GM21381 (cell line): ENCODE measurements around the gene DDIT3.
"Not testable (repeated sequence)": the region's sequence is repeated elsewhere in the genome, so short reads cannot be mapped to it uniquely, and the experiment has no call there.

Experiments used
- ATAC-seq: cut with Tn5 transposase; IDR thresholded peaks from one replicate; pipeline ENCODE4 v1.9.1; 2021; ENCODE audit warnings: mild to moderate bottlenecking, moderate library complexity; ENCODE audit not compliant: unreplicated experiment

DDIT3 gene

DNA sequence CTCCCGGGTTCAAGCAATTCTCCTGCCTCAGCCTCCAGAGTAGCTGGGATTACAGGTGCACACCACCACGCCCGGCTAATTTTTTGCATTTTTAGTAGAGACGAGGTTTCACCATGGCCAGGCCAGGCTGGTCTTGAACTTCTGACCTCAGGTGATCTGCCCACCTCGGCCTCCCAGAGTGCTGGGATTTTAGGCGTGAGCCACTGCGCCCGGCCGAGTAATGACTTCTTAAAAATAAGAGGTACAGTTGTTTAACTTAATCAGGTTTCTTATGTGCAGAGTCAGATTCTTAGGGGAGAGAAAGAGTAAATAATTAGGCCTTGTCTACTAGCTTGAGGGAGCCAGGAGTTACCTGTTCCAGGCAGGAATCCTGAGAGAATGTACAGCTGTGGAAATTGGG, 6.1 kb downstream of the DDIT3 start:
- not testable (repeated sequence) for ATAC-seq

GRCh38 chr12:57513677-57514076, 6.6 kb downstream of the DDIT3 start:
- ATAC-seq = not testable (repeated sequence)

DNA sequence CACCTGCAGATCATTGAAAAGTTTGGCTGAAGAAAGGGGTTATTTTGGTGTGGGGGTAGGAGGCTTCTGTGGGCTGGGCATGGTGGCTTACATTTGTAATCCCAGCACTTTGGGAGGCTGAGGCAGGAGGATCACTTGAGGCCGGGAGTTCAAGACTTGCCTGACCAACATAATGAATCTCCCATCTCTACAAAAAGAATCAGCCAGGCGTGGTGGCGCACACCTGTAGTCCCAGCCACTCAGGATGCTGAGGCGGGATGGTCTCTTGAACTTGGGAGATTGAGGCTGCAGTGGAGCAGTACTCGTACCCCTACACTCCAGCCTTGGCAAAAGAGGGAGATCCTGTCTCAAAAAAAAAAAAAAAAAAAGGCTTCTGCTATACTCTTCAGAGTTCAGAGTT, 7.0 kb downstream of the DDIT3 start:
- no peak for ATAC-seq

GRCh38 chr12:57512665-57513064, 7.6 kb downstream of the DDIT3 start:
- ATAC-seq = no peak

DNA sequence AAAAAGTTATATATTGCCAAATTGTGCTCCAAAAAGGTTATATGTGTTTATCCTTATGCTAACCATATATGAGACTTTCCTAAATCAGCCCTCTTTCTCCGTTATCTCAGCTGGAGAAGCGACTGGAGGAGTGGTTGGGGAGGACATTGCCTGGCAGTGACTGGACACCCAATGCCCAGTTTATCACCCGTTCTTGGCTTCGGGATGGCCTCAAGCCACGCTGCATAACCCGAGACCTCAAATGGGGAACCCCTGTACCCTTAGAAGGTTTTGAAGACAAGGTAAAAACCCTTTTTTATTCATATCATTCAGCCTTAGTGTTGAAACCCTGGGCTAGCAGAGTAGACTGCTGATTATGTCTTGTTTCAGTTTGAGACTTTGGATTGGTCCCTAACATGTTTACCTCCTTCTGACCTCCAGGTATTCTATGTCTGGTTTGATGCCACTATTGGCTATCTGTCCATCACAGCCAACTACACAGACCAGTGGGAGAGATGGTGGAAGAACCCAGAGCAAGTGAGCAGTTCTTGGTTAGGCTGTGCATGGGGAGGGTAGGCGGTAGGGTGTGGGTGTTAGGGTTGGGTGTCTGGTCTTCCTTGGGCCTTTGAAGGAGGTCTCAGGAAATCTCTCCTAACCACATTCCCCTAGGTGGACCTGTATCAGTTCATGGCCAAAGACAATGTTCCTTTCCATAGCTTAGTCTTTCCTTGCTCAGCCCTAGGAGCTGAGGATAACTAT, 8.6 kb downstream of the DDIT3 start:
- no peak for ATAC-seq

DNA sequence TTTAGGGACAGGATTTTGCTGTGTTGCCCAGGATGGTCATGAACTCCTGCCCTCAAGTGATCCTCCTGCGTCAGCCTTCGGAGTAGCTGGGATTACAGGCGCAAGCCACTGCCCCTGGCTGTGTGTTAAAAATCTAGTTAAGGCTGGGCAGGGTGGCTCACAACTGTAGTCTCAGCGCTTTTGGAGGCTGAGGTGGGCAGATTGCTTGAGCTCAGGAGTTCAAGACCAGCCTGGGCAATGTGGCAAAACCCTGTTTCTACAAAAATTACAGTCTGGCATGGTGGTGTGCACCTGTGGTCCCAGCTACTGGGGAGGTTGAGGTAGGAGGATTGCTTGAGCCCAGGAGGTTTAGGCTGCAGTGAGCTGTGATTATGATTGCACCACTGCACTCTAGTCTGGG, 9.2 kb downstream of the DDIT3 start:
- no peak for ATAC-seq

- ATAC-seq = not testable (repeated sequence)
Observed at GRCh38 chr12:57507796-57508195, 12.5 kb downstream of the DDIT3 start.

DNA sequence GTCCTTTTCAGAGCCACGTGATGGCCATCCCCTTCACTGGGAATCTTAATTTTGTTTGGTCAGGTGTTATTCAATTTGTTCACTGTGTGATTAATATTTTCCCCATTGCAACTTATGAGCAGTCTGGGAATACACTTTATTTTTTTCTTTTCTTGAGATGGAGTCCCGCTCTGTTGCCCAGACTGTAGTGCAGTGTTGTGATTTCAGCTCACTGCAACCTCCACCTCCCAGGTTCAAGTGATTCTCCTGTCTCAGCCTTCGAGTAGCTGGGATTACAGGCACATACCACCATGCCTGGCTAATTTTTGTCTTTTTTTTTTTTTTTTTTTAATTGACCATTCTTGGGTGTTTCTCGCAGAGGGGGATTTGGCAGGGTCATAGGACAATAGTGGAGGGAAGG, 13.8 kb downstream of the DDIT3 start:
- ATAC-seq = not testable (repeated sequence)

- ATAC-seq = not testable (repeated sequence)
Observed at GRCh38 chr12:57502311-57502969, 17.9 kb downstream of the DDIT3 start.

GRCh38 chr12:57500213-57500612, 20.1 kb downstream of the DDIT3 start:
- no peak for ATAC-seq

GRCh38 chr12:57498571-57498970, 21.7 kb downstream of the DDIT3 start:
- no peak for ATAC-seq

DNA sequence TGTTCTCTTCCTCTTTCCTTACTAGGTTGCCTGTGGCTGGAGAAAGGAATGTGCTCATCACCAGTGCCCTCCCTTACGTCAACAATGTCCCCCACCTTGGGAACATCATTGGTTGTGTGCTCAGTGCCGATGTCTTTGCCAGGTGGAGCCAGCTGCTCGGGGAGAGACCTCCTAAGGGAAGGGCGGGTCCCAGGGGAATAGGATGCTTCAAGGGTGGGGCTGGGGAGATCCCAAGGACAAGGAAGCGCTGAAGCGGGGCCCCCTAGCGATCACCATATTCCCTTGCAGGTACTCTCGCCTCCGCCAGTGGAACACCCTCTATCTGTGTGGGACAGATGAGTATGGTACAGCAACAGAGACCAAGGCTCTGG, 22.2 kb downstream of the DDIT3 start:
- no peak for ATAC-seq

DNA sequence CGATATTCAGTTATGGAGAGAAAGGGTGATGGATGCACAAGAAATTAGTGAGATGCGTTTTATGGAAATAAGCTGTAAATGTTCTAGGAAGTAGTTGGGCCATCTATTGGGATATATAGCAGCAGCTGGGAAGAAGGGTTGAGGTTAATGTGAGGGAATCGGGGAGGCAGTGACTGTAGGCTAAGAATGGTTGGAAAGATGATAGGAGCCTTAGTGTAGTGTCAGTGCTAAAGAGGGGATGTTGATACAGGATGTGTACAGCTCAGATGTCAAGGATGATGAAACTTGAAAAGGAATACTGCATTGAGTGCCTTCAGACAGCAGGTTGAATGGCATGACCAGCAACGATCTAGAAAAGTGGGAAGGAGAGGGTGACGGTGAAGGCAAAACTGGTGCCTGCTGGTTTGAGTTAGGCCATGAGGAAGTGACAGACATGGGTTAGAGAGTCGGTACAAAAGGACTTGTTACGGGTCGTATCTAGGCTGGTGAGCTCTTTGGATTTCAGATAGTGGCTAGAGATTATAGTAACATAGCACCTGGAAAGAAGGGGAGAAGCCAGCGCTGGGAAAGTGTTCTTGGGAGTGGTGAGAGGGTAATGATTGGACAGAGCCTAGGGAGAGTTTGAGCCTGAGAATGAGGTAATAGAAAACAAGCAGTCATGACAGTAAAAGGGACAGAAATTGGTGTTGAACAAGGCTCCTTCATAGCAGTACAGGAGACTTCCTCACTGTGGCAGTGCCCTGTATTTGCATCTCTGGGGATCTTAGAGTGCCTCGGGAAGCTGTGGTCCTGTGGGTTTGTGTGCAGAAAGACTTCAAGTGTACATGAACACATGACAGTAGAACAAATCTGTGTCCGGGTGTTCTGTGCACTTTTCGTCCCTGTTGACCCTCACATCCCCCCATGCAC, 22.8 kb downstream of the DDIT3 start:
- no peak for ATAC-seq

DNA sequence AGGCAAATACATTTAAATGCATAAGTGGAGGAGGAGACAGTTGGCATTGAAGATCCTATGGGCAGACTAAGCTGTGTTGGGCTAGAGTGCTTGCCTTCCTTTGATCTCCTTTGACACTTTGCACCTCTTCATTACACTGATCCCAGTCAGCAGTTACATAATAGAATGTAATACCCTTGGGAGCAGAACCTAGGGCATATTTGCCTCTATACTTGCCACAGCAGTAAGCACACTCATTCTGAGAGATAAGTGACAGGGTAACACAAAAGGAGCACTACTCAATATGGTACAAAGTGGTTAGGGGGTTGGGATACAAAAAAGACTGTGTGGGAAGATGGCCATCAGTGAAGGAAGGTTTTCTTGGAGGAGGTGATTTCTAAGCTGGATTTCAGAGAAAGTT, 23.5 kb downstream of the DDIT3 start:
- ATAC-seq = no peak

DNA sequence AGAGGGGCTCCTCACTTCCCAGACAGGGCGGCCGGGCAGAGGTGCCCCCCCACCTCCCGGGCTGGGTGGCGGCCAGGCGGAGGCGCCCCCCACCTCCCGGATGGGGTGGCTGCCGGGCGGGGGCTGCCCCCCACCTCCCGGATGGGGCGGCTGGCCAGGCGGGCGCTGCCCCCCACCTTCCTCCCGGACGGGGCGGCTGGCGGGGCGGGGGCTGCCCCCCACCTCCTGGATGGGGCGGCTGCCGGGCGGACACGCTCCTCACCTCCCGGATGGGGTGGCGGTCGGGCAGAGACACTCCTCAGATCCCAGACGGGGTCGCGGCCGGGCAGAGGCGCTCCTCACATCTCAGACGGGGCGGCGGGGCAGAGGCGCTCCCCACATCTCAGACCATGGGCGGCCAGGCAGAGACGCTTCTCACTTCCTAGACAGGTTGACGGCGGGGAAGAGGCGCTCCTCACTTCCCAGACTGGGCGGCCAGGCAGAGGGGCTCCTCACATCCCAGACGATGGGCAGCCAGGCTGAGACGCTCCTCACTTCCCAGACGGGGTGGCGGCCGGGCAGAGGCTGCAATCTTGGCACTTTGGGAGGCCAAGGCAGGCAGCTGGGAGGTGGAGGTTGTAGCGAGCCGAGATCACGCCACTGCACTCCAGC, 25.1 kb downstream of the DDIT3 start:
- ATAC-seq = not testable (repeated sequence)

GRCh38 chr12:57491393-57492280, 28.7 kb downstream of the DDIT3 start:
- ATAC-seq = no peak

DNA sequence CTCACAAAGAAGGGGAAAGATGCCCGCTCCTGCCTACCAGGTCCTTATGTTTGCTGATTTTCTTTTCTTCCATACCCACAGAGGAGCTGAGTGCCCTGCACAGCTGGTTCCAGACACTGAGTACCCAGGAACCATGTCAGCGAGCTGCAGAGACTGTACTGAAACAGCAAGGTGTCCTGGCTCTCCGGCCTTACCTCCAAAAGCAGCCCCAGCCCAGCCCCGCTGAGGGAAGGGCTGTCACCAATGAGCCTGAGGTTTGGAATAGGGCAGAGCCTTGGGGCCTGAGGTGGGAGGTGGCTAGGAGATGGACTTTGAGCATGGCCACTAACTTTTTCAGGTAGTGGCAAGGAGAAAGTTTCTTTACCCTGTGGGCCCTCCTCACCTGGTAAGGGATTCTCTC, 30.2 kb downstream of the DDIT3 start:
- ATAC-seq = no peak

- no peak for ATAC-seq
Observed at GRCh38 chr12:57489157-57489641, 31.1 kb downstream of the DDIT3 start.

DNA sequence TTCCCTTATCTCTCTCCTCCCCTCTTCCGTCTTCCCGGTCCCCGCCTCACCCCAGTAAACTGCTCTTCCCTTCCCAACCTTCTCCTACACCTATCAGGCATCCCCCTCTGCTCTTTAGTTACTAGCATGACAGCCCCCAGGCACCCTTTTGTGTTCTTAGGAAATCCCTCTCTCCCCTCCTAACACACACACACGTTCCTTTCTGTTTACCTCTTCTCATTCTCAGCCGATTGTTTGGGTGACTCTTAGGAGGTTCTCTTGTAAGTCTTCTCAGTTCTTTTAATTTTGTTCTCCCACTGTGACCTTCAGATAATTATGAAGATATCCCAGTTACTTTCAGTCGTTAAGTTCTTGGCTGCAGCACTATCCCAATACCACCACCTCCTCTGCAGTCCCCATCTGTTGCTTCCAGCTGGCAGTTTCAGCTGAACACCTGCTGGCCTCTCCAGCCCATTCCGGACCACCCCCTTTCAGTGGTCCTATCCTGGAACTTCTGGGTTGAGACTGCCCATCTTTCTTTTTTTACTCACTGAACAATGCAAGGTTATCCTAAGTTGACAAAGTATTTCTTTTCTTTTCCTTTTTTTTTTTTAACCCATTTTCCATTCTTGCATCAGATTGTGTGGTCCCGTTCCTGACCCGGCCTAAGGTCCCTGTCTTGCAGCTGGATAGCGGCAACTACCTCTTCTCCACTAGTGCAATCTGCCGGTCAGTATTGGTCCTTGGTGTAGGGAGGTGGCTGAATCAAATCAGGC, 31.7 kb downstream of the DDIT3 start:
- no peak for ATAC-seq
